ENCODE measurements around the gene XXYLT1. TPM values are rescaled to one million over a fixed set of nuclear protein-coding genes. Genes with fewer than 3 reads are reported as not detected.

The XXYLT1 gene
- total and polyA plus RNA-seq, 2 donors from 2014 or later, result 5.7 to 10.7 TPM

DNA sequence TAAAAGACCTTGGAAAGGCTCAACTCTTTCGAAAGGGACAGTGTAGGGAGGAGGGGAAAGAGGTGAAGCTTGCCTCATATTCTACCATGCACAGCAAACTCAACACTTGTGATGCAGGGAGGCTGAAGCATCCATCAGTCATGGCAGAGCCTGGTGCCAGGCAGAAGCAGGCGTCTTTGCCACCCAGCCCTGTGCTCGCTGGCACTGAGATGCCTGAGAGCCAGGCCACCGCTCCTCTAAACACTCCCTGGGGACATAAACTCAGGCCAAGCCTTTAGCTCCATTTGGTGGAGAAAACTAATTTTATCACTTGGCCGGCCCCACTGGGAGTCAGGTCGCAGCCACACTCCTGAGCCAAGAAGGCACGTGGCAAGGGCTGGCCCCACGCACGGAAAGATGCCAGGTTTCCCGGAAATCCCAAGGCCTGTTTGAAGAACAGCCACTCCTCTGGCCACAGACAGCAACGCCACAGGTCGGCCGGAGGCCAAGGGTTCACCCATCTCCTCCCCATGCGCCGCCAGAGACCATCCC, 30.7 kb downstream of the XXYLT1 start:
- peak in 1 of 5 donors; percentile 87 for DNase-seq
- peaks cover 0 to 9% (median 0%) of the 10 kb centered on the region in 3 donors for H3K9me3 ChIP-seq (ENCODE audit: control insufficient read depth in 2 of 3, insufficient read depth in 1 of 3, low read length in 3 of 3)
- intact Hi-C loops (cut with DNase I), result loop anchor here (10.0 kb wide), 1 partner anchor 115 kb away; no protein-coding TSS in a partner anchor
- FAIRE-seq, result no peak
- no peak overlapping the region for H3K27ac ChIP-seq (ENCODE audit: low read depth in 2 of 2, low read length in 2 of 2)
- H3K36me3 ChIP-seq (ENCODE audit: control insufficient read depth in 2 of 3, insufficient read depth in 3 of 3, low read length in 3 of 3), result no peaks in the 10 kb centered on the region
- TF ChIP-seq, protein P1, sequence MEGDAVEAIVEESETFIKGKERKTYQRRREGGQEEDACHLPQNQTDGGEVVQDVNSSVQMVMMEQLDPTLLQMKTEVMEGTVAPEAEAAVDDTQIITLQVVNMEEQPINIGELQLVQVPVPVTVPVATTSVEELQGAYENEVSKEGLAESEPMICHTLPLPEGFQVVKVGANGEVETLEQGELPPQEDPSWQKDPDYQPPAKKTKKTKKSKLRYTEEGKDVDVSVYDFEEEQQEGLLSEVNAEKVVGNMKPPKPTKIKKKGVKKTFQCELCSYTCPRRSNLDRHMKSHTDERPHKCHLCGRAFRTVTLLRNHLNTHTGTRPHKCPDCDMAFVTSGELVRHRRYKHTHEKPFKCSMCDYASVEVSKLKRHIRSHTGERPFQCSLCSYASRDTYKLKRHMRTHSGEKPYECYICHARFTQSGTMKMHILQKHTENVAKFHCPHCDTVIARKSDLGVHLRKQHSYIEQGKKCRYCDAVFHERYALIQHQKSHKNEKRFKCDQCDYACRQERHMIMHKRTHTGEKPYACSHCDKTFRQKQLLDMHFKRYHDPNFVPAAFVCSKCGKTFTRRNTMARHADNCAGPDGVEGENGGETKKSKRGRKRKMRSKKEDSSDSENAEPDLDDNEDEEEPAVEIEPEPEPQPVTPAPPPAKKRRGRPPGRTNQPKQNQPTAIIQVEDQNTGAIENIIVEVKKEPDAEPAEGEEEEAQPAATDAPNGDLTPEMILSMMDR (IDR thresholded peaks at IDR 0.05; ENCODE audit: borderline replicate concordance, extremely low read depth, insufficient read depth), result no peak
- H3K4me1 ChIP-seq (ENCODE audit: control insufficient read depth in 2 of 3, insufficient read depth in 2 of 3, low read depth in 1 of 3, low read length in 3 of 3), result peaks cover 0 to 14% (median 3%) of the 10 kb centered on the region in 3 donors
- H3K4me3 ChIP-seq (ENCODE audit: low read length in 3 of 3), result no peak overlapping the region
- H3K9ac ChIP-seq (ENCODE audit: low read length in 3 of 3), result no peak overlapping the region
- no peaks in the 10 kb centered on the region for H3K27me3 ChIP-seq (ENCODE audit: control insufficient read depth, insufficient read depth, low read length)

DNA sequence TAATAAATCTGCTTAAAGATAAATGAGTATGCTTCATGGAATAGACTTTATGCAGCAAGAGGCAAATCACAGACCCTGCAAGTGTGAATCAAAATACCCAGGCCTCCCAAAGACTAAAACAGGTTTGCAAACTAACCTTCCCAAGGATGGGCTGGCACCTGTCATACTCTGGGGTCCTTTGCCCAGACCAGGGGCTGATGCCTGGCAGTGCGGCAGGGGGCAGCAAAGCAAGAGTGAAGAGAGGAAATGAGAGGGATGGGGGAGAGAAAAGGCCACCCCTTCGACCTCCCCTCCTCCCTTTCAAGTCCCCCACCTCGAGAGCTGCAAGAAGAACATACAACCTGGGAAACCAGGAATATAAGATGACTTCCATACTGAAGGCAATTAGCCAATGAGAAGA, 31.8 kb downstream of the XXYLT1 start:
- Histone ChIP-seq H3K27ac (ENCODE audit: low read depth in 2 of 2, low read length in 2 of 2) (peak overlapping the region; percentile 47 to 72), H3K9me3 (ENCODE audit: control insufficient read depth in 2 of 3, insufficient read depth in 1 of 3, low read length in 3 of 3) (peaks cover 0 to 9% (median 0%) of the 10 kb centered on the region in 3 donors), H3K9ac (ENCODE audit: low read length in 3 of 3) (no peak overlapping the region), H3K27me3 (ENCODE audit: control insufficient read depth, insufficient read depth, low read length) (no peaks in the 10 kb centered on the region), H3K4me3 (ENCODE audit: low read length in 3 of 3) (no peak overlapping the region), H3K4me1 (ENCODE audit: control insufficient read depth in 2 of 3, insufficient read depth in 2 of 3, low read depth in 1 of 3, low read length in 3 of 3) (peaks cover 0 to 14% (median 3%) of the 10 kb centered on the region in 3 donors), H3K36me3 (ENCODE audit: control insufficient read depth in 2 of 3, insufficient read depth in 3 of 3, low read length in 3 of 3) (no peaks in the 10 kb centered on the region)
- intact Hi-C loops (cut with DNase I), result no loop called here
- FAIRE-seq (no peak), DNase-seq (peak in 1 of 5 donors; percentile 41)
- TF ChIP-seq, protein P1 (IDR thresholded peaks at IDR 0.05; ENCODE audit: borderline replicate concordance, extremely low read depth, insufficient read depth), result no peak

DNA sequence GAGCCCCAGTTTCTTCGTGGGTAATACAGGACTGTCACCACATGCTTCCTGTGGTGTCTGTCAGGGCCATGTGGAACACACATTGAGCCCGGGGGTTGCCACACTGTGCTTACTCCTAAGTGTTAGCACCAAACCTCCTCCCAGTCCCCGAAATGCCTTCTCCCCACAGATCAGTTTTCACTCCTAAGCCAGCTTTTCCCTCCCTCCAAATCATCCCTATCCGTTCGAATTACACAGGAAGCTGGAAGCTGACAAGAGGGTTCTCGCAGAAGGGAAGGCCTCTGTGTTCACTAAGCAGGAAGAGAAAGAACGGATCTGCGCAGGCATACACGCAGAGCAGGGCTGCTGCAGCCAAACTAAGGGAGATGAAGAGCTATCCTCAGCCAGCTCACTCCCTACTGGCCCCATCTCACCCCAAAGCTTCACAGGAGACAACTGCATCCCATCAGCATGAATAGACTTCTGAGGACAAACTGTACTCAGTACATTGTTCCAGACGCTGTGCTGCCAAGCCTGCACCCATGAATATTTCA, 32.3 kb downstream of the XXYLT1 start:
- DNase-seq, result peak in 4 of 5 donors; percentile 41 to 82 (median 75)

More for the DNA sequence above, 32.3 kb downstream of the XXYLT1 start:
- H3K4me1 ChIP-seq (ENCODE audit: control insufficient read depth in 2 of 3, insufficient read depth in 2 of 3, low read depth in 1 of 3, low read length in 3 of 3), result peaks cover 0 to 14% (median 3%) of the 10 kb centered on the region in 3 donors
- H3K9me3 ChIP-seq (ENCODE audit: control insufficient read depth in 2 of 3, insufficient read depth in 1 of 3, low read length in 3 of 3), result peaks cover 0 to 9% (median 0%) of the 10 kb centered on the region in 3 donors
- no peaks in the 10 kb centered on the region for H3K27me3 ChIP-seq (ENCODE audit: control insufficient read depth, insufficient read depth, low read length)
- H3K36me3 ChIP-seq (ENCODE audit: control insufficient read depth in 2 of 3, insufficient read depth in 3 of 3, low read length in 3 of 3), result no peaks in the 10 kb centered on the region
- no peak overlapping the region for H3K4me3 ChIP-seq (ENCODE audit: low read length in 3 of 3)
- intact Hi-C loops (cut with DNase I), result no loop called here
- TF ChIP-seq, protein P1 (IDR thresholded peaks at IDR 0.05; ENCODE audit: borderline replicate concordance, extremely low read depth, insufficient read depth), result no peak
- no peak for FAIRE-seq
- peak overlapping the region in 1 of 3 donors; percentile 41 for H3K9ac ChIP-seq (ENCODE audit: low read length in 3 of 3)
- peak overlapping the region; percentile 72 to 84 for H3K27ac ChIP-seq (ENCODE audit: low read depth in 2 of 2, low read length in 2 of 2)
